Liver (tissue), 9 donors: ENCODE results near the gene CYB5A. TPM values are rescaled to one million over a fixed set of nuclear protein-coding genes. Genes with fewer than 3 reads are reported as not detected.

Experiments used
- DNase-seq: peaks from one replicate; pipeline ENCODE4 v3.0.0-alpha.2; 2017; ENCODE audit warnings: low spot score
- H3K27ac ChIP-seq, 2 donors: one replicate each; pipeline ENCODE4 v1.7.0; 2013; ENCODE audit warnings: inconsistent platforms in 2 of 2, low read length in 2 of 2, control low read depth in 1 of 2, low read depth in 1 of 2, mild to moderate bottlenecking in 1 of 2
- H3K27me3 ChIP-seq, 4 donors: one replicate each; pipeline versions ENCODE4 v1.6.1 to v1.7.0; 2013; ENCODE audit warnings: low read length in 3 of 4, inconsistent platforms in 1 of 4, mild to moderate bottlenecking in 1 of 4, moderate library complexity in 1 of 4; ENCODE audit not compliant: control insufficient read depth in 4 of 4, insufficient read depth in 4 of 4
- H3K36me3 ChIP-seq, 4 donors: one replicate each; pipeline versions ENCODE4 v1.6.1 to v1.7.0; 2013; ENCODE audit warnings: low read length in 3 of 4, mild to moderate bottlenecking in 3 of 4, low read depth in 1 of 4, moderate library complexity in 1 of 4; ENCODE audit not compliant: control insufficient read depth in 4 of 4, insufficient read depth in 3 of 4
- H3K4me1 ChIP-seq, 4 donors: one replicate each; pipeline versions ENCODE4 v1.6.1 to v1.7.0; 2013; ENCODE audit warnings: low read length in 3 of 4, mild to moderate bottlenecking in 3 of 4, moderate library complexity in 1 of 4; ENCODE audit not compliant: control insufficient read depth in 4 of 4, insufficient read depth in 4 of 4
- H3K4me3 ChIP-seq, 3 donors: one replicate each; pipeline versions ENCODE4 v1.6.1 to v1.7.0; 2013; ENCODE audit warnings: low read length in 3 of 3, control low read depth in 1 of 3, low read depth in 1 of 3, mild to moderate bottlenecking in 1 of 3
- H3K9ac ChIP-seq, 2 donors: one replicate each; pipeline ENCODE4 v1.7.0; 2013; ENCODE audit warnings: low read length in 2 of 2, mild to moderate bottlenecking in 2 of 2, moderate library complexity in 2 of 2, control low read depth in 1 of 2, low read depth in 1 of 2
- H3K9me3 ChIP-seq, 4 donors: one replicate each; pipeline versions ENCODE4 v1.6.1 to v1.7.0; 2013; ENCODE audit warnings: low read length in 3 of 4; ENCODE audit not compliant: control insufficient read depth in 4 of 4
- ATF3 ChIP-seq: IDR thresholded peaks from 2 replicates; pipeline ENCODE4 v1.6.1; 2016; ENCODE audit warnings: antibody characterized with exemption
- EGR1 ChIP-seq, 2 donors: IDR thresholded peaks; 2 replicates each; pipeline ENCODE4 v1.6.1; 2016 to 2018; ENCODE audit warnings: antibody characterized with exemption in 2 of 2, low read depth in 2 of 2
- FOXA1 ChIP-seq: IDR thresholded peaks from 2 replicates; pipeline ENCODE4 v1.6.1; 2016; ENCODE audit warnings: antibody characterized with exemption
- FOXA2 ChIP-seq: IDR thresholded peaks from 2 replicates; pipeline ENCODE4 v1.6.1; 2016; ENCODE audit warnings: antibody characterized with exemption
- GABPA ChIP-seq, 2 donors: IDR thresholded peaks in 1 of 2; conservative IDR thresholded peaks in 1 of 2; 2 replicates each; pipeline ENCODE4 v1.6.1; 2016; ENCODE audit warnings: antibody characterized with exemption in 2 of 2, mild to moderate bottlenecking in 1 of 2, moderate library complexity in 1 of 2
- HNF4A ChIP-seq, 2 donors: conservative IDR thresholded peaks; 2 replicates each; pipeline ENCODE4 v1.6.1; 2016; ENCODE audit warnings: antibody characterized with exemption in 2 of 2, mild to moderate bottlenecking in 2 of 2
- HNF4G ChIP-seq: IDR thresholded peaks from 2 replicates; pipeline ENCODE4 v1.6.1; 2016; ENCODE audit warnings: antibody characterized with exemption
- JUND ChIP-seq, 2 donors: IDR thresholded peaks; 2 replicates each; pipeline ENCODE4 v1.6.1; 2016; ENCODE audit warnings: antibody characterized with exemption in 2 of 2
- NR2F2 ChIP-seq: IDR thresholded peaks from 2 replicates; pipeline ENCODE4 v1.6.1; 2016; ENCODE audit warnings: antibody characterized with exemption
- RAD21 ChIP-seq, 2 donors: IDR thresholded peaks; 2 replicates each; pipeline ENCODE4 v1.6.1; 2016; ENCODE audit warnings: antibody characterized with exemption in 2 of 2, mild to moderate bottlenecking in 2 of 2
- REST ChIP-seq: IDR thresholded peaks from 2 replicates; pipeline ENCODE4 v1.6.1; 2016; ENCODE audit warnings: antibody characterized with exemption, mild to moderate bottlenecking
- RXRA ChIP-seq, 2 donors: IDR thresholded peaks; 2 replicates each; pipeline ENCODE4 v1.6.1; 2017 to 2018; ENCODE audit warnings: antibody characterized with exemption in 2 of 2, mild to moderate bottlenecking in 1 of 2
- SP1 ChIP-seq: IDR thresholded peaks from 2 replicates; pipeline ENCODE4 v1.6.1; 2018; ENCODE audit warnings: antibody characterized with exemption, mild to moderate bottlenecking
- TAF1 ChIP-seq: conservative IDR thresholded peaks from 2 replicates; pipeline ENCODE4 v1.6.1; 2016; ENCODE audit warnings: antibody characterized with exemption, mild to moderate bottlenecking
- YY1 ChIP-seq: IDR thresholded peaks from 2 replicates; pipeline ENCODE4 v1.6.1; 2016; ENCODE audit warnings: antibody characterized with exemption, mild to moderate bottlenecking
- ZBTB33 ChIP-seq: IDR thresholded peaks from 2 replicates; pipeline ENCODE4 v1.6.1; 2016; ENCODE audit warnings: antibody characterized with exemption
- WGBS: extraction: QIAGEN DNeasy Blood & Tissue Kit; methylation state at CpG from one replicate; pipeline ENCODE4 v1.1.7; 2013; 5-methylcytosine and 5-hydroxymethylcytosine counted together
- polyA plus RNA-seq, 2 donors: library from polyadenylated mRNA; stranded (reverse) in 1 of 2; unstranded in 1 of 2; fragments of 200-250 nt in 1 of 2; fragments of >200 nt in 1 of 2; fragmentation: Nextera tagmentation in 1 of 2; extraction: Ambion mirVana in 1 of 2; gene quantifications; one replicate each; pipeline versions ENCODE4 v1.2.1 to v1.2.3, GENCODE V29; 2013 to 2015
- total RNA-seq, 2 donors: library from RNA; depleted of rRNA; stranded (reverse); fragments of >200 nt; gene quantifications; one replicate each; pipeline ENCODE4 v1.2.3, GENCODE V29; 2014
- TF ChIP-seq, protein P1 (sequence below): IDR thresholded peaks from 2 replicates; pipeline ENCODE4 v1.6.1; 2016; ENCODE audit warnings: antibody characterized with exemption
- TF ChIP-seq, protein P2 (sequence below): fragments of 150-350 bp; IDR thresholded peaks from 2 replicates; pipeline ENCODE4 v1.5.1; 2017; ENCODE audit warnings: improper control_type of control experiment, low read depth, low read length; ENCODE audit not compliant: missing input control
- donor health status: healthy.
- donor health status: healthy.
- donor health status: healthy.
- donor health status: healthy.
- donor health status: healthy.

The CYB5A gene
- total and polyA plus RNA-seq, 4 donors, result 277 to 2,022 (median 1,122) TPM

GRCh38 chr18:74230922-74231714 is 60.6 kb downstream of the CYB5A start (continued):
- peak; percentile 53 for TF ChIP-seq FOXA1
- TF ChIP-seq TAF1, result peak; percentile 64
- peak; percentile 65 for TF ChIP-seq ATF3
- TF ChIP-seq, protein P1, sequence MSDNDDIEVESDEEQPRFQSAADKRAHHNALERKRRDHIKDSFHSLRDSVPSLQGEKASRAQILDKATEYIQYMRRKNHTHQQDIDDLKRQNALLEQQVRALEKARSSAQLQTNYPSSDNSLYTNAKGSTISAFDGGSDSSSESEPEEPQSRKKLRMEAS, result peak; percentile 79

DNA sequence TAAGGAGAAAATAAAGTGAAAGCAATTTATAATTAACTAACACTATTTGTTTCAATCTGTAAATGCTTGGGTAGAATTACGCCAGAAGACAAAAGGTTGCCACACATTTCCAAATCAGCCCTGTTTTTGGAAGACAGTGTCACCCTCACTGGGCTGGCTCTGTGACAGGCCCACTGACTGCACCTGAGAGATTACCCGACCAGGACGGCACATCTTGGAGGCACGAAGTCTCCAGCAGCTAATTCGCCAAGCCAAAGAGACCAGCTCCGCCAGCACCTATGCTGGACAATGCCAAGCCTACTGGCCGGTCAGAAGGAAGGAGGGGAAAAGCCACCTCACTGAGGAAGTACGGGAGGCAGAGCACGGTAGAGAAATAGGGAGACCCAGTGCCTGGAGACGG is 61.9 kb downstream of the CYB5A start:
- Histone ChIP-seq H3K36me3 (no peaks in the 10 kb centered on the region), H3K27me3 (no peaks in the 10 kb centered on the region), H3K9me3 (no peaks in the 10 kb centered on the region), H3K9ac (peak overlapping the region in 1 of 2 donors; percentile 66), H3K27ac (peak overlapping the region; percentile 95 to 99), H3K4me3 (peak overlapping the region in 1 of 3 donors; percentile 34), H3K4me1 (peaks cover 24 to 83% (median 60%) of the 10 kb centered on the region in 4 donors)
- WGBS, result 38% methylated on average over 10 of the region's 10 CpGs
- TF ChIP-seq GABPA (IDR thresholded peaks at IDR 0.05 in 1 of 2, conservative IDR thresholded peaks at IDR 0.05 in 1 of 2) (no peak), RXRA (IDR thresholded peaks at IDR 0.05) (peak; percentile 44 to 83), ZBTB33 (no peak), NR2F2 (no peak), EGR1 (IDR thresholded peaks at IDR 0.05; ENCODE audit: low read depth in 2 of 2) (no peak), FOXA1 (no peak), HNF4G (peak; percentile 8), TAF1 (no peak), JUND (IDR thresholded peaks at IDR 0.05) (peak in 1 of 2 donors; percentile 37), YY1 (peak; percentile 48), REST (peak; percentile 20), RAD21 (IDR thresholded peaks at IDR 0.05) (peak in 1 of 2 donors; percentile 42), ATF3 (no peak), HNF4A (conservative IDR thresholded peaks at IDR 0.05) (peak; percentile 46 to 60), FOXA2 (peak; percentile 17), SP1 (peak; percentile 56)
- TF ChIP-seq, protein P2, sequence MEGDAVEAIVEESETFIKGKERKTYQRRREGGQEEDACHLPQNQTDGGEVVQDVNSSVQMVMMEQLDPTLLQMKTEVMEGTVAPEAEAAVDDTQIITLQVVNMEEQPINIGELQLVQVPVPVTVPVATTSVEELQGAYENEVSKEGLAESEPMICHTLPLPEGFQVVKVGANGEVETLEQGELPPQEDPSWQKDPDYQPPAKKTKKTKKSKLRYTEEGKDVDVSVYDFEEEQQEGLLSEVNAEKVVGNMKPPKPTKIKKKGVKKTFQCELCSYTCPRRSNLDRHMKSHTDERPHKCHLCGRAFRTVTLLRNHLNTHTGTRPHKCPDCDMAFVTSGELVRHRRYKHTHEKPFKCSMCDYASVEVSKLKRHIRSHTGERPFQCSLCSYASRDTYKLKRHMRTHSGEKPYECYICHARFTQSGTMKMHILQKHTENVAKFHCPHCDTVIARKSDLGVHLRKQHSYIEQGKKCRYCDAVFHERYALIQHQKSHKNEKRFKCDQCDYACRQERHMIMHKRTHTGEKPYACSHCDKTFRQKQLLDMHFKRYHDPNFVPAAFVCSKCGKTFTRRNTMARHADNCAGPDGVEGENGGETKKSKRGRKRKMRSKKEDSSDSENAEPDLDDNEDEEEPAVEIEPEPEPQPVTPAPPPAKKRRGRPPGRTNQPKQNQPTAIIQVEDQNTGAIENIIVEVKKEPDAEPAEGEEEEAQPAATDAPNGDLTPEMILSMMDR, result no peak
- TF ChIP-seq, protein P1, result peak; percentile 58
- DNase-seq, result no peak
